ENCODE measurements around the gene OR10A5.

- TF ChIP-seq CTCF (conservative IDR thresholded peaks at IDR 0.05 in 1 of 2, IDR thresholded peaks at IDR 0.05 in 1 of 2; ENCODE audit: extremely low read depth in 1 of 2, insufficient read depth in 1 of 2, low read depth in 1 of 2, low read length in 2 of 2) = no peak
- TF ChIP-seq EZH2 (IDR thresholded peaks at IDR 0.05; ENCODE audit: borderline replicate concordance, low read length) = no peak
Measured at GRCh38 chr11:6844356-6844755, 1.1 kb upstream of the OR10A5 start.

Measured in mammary epithelial cell (primary cell).